NCI-H2081 treated with DMSO at 0.1 percent for 48 hours (cell line): ENCODE data around the gene SNRPB.
A peak's percentile ranks its signal among the peaks of the same experiment; 100 is the strongest.

Experiments
- DNase-seq: peaks from one replicate; lab custom pipeline; 2025; lab: John Stamatoyannopoulos, UW

The SNRPB gene

GRCh38 chr20:2473516-2473915 lies 2.9 kb upstream of the SNRPB start:
- DNase-seq: no peak

DNA sequence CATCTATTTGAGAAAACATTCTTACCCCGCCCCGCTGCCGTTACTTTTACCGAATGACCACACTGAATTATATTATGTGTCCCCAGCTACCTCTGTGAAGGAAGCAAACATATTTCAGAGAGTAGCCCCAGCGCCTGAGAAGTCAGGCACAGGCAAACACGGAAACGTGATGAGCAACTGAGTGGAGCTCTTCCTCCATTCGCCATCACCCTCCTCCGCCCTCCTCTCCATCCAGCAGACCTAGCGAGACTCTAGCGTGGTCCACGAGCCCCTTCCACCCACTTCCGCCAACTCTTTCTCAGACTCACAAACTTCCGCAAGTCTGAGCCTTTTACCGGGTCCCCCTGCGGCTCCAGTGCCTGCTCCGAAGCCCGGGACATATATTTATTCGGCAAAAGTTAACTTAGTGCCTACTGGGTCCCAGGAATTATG lies 582 bp downstream of the SNRPB start:
- no peak for DNase-seq

GRCh38 chr20:2468581-2469407 lies 1.8 kb downstream of the SNRPB start:
- DNase-seq: no peak

- DNase-seq: no peak
These were observed 3.2 kb downstream of the SNRPB start for GRCh38 chr20:2467412-2467811.

- DNase-seq: no peak
These were observed 5.5 kb downstream of the SNRPB start for GRCh38 chr20:2465100-2465499.

GRCh38 chr20:2463616-2464365 lies 6.8 kb downstream of the SNRPB start:
- no peak for DNase-seq

DNA sequence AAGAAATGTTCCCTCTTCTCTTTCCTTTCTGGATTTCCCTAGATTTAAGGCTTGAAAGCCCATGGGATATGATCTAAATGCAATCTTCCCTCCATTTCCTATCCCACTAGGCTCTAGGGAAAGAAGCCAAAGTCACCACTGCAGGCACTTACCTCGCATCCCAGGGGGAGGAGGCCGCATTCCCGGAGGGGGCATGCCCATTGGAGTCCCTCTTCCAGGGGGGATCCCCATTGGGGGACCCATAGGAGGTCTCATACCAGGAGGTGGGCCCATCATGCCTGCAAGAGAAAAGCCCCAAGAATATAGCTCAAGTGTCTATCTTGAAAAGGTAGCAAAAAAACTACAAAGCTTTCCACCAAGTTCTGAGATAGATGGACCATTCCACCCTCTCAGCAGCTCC lies 8.1 kb downstream of the SNRPB start:
- DNase-seq: no peak

DNA sequence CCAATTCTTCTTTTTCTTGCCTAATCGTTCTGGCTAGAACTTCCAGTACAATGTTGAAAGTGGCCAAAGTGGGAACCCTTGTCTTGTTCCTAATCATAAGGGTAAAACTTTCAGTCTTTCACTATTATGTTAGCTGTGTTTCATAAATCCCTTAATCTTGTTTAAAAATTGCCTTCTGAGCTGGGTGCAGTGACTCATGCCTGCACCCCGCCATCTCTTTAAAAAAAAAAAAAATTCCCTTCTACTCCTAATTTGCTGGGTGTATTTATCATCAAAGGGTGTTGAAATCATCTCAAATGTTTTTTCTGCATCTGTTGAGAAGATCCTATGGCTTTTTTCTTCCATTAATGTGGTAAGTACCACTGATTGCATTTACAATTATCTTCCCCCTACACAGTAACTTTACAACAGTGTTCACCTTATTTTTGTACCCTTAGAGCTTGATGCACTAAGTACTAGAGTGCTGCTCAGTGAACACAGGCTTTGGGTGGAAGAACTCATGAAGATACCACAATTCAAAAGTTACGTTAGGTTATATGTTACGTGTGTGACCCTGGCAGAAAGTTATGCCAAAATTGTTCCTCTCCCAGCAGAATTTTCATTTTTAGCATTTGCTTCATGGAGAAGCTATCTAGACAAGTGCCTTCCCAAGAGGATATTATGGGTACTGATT lies 9.7 kb downstream of the SNRPB start:
- DNase-seq: no peak

GRCh38 chr20:2459981-2460751 lies 10.4 kb downstream of the SNRPB start:
- no peak for DNase-seq

DNA sequence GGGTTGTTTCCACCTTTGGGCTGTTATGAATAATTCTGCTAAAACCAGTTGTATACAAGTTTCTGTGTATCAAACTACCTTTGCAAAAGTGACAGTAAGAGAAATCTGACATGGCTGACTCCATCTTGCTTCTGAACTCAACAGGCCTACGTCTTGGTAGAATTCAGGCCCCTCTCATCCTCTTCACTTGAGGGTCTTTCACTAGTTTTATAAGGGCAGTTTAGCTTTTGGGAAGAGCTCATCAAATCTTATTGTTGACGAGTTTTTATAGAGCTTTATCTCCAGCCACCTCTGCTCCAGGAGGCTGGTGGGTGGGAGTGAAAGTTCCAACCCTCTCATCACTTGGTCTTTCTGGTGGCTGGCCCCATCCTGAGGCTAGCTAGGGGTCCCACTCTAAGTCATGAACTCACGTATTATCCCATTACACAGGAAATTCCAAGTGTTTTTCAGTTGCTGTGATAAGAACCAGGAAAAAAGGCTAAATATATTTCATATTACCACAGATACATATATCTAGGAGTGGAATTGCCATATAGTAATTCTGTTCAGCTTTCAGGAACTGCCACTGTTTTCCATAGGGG lies 11.6 kb downstream of the SNRPB start:
- DNase-seq: no peak

- DNase-seq: no peak
These were observed 14.7 kb downstream of the SNRPB start for GRCh38 chr20:2455771-2456497.

GRCh38 chr20:2453792-2454191 lies 16.8 kb downstream of the SNRPB start:
- DNase-seq: no peak

DNA sequence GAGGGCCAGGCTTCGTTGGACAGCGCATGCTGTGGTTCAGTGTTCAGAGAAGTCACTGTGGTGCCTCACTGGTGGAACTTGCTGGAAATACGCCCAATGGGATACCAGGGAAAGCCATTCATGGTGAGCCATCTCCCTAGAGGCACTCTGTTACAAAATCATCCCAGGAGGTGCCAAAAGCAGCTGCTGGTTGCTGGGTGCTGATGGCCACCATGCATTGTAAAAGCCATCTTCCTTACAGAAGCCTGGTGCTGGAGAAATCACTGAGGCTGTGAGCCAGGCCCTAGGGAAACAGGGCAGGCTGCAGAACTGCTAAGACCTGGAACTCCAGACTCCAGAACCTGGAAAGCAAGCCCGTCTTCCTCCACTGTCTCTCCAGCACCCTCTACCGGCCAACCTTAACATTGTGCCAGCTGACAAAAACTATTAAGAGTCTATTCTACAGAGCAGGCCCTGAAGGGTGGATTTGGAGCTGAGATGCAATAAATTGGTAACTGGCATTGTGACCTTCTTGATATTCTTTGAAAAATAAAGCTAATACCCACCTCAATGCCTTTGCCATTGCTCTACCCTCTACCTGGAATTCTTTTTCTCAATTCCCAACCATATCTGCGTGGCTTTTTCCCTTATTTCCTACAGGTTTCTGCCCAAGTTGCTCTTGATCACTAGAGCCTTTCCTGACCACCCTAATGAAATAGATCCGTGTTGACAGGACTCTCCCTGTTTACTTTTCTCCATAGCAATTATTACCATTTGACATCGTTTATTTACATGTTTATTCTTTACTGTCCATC lies 18.5 kb downstream of the SNRPB start:
- DNase-seq: peak; percentile 42

- no peak for DNase-seq
These were observed 19.2 kb downstream of the SNRPB start for GRCh38 chr20:2451422-2451821.

DNA sequence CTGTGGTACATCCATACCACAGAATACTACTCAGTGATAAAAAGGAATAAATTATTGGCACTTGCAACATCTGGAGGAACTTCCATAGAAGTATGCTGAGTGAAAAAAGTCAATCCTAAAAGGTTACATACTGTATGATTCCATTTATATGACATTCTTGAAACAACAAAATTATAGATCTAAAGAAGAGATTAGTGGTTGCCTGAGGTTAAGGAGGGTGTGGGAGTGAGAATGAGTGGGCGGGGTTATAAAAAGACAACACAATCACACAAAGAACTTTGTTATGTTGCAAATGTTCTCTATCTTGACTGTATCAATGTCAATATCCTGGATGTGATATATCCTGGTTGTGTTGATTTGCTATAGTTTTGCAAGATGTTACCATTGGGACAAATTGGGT lies 21.2 kb downstream of the SNRPB start:
- no peak for DNase-seq

- no peak for DNase-seq
These were observed 23.7 kb downstream of the SNRPB start for GRCh38 chr20:2446845-2447244.

DNA sequence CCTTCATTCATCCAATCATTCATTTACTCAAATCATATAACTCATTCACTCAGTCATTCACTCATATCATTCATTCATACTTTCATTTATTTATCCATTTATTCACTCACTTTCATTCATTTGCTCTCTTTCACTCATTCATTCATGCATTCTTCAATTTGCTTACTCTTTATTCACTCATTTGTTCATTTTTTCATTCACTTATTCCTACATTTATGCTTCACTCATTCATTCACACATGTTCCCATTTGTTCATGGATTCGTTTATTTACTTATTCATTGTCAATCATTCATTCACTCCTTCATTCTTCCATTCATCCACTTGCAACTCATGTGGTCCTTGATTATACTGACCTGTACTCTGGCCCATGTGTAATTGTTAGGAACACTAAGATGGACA lies 39.4 kb downstream of the SNRPB start:
- no peak for DNase-seq

- no peak for DNase-seq
These were observed 40.1 kb downstream of the SNRPB start for GRCh38 chr20:2430538-2430937.

DNA sequence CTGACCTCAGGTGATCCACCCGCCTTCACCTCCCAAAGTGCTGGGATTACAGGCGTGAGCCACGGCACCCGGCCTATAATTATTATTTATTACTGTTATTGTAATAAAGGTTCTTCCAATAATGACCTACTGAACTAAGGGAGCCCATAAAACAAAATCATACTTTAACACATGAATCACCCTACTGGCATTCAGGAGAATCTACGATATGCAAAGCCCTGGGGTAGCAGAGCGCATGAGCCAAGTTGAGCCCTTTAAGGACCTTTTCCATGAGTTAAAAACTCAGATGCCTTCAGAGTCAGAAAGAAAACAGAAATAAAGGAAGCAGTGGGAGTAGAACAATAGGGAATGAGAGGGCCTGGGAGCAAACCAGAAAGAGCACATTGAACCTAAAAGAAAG lies 41.5 kb downstream of the SNRPB start:
- DNase-seq: no peak

DNA sequence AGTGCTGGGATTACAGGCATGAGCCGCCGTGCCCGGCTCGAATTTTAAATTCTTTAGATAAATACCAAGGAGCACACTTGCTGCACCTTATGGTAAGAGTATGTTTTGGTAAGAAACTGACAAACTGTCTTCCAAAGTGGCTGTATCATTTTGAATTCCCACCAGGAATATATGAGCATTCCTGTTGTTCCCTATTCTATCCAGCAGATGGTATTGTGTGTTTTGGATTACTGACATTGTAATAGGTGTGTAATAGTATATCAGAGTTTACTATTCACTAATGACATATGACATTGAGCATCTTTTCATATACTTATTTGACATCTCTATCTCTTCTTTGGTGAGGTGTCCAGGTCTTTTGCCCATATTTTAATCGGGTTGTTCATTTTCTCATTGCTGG lies 49.3 kb downstream of the SNRPB start:
- no peak for DNase-seq
